ENCODE data around the gene MRPL57. TPM values are rescaled to one million over a fixed set of nuclear protein-coding genes. Genes with fewer than 3 reads are reported as not detected.
"Not testable (repeated sequence)": the region's sequence is repeated elsewhere in the genome, so short reads cannot be mapped to it uniquely, and the experiment has no call there.

The MRPL57 gene
- total RNA-seq, 4 donors from 2014 or later: 32.1 to 53.8 (median 47.6) TPM

- intact Hi-C loops (cut with DNase I; ENCODE audit: low total_unique reads): no loop called here
- Histone ChIP-seq H3K9me3 (peaks cover 0 to 3% (median 0%) of the 10 kb centered on the region in 3 donors), H3K27ac (no peak overlapping the region), H3K36me3 (no peaks in the 10 kb centered on the region), H3K27me3 (peaks cover 0 to 4% (median 3%) of the 10 kb centered on the region in 3 donors), H3K4me1 (no peaks in the 10 kb centered on the region), H3K4me3 (no peak overlapping the region)
- ATAC-seq (no peak), DNase-seq (no peak)
- in situ Hi-C loops (cut with MboI; ENCODE audit: low sequenced_read_pairs in 4 of 4): no loop called here
- TF ChIP-seq POLR2A (IDR thresholded peaks at IDR 0.05): no peak
- no peak for TF ChIP-seq CTCF (IDR thresholded peaks at IDR 0.05 in 4 of 5, conservative IDR thresholded peaks at IDR 0.05 in 1 of 5)
Observed at GRCh38 chr13:21219036-21219381, 42.6 kb downstream of the MRPL57 start.

GRCh38 chr13:21219716-21220115 is 43.3 kb downstream of the MRPL57 start:
- DNase-seq; H3K36me3 ChIP-seq; intact Hi-C loops (cut with DNase I; ENCODE audit: low total_unique reads); in situ Hi-C loops (cut with MboI; ENCODE audit: low sequenced_read_pairs in 4 of 4); H3K27me3 ChIP-seq; ATAC-seq; H3K4me1 ChIP-seq; H3K4me3 ChIP-seq; H3K27ac ChIP-seq; H3K9me3 ChIP-seq: not testable (repeated sequence)

GRCh38 chr13:21221268-21221667 is 44.8 kb downstream of the MRPL57 start:
- in situ Hi-C loops (cut with MboI; ENCODE audit: low sequenced_read_pairs in 4 of 4): no loop called here
- no peak for ATAC-seq

GRCh38 chr13:21225082-21225481 is 48.6 kb downstream of the MRPL57 start:
- Histone ChIP-seq H3K4me1 (no peaks in the 10 kb centered on the region), H3K27ac (no peak overlapping the region), H3K27me3 (no peaks in the 10 kb centered on the region), H3K9me3 (peaks cover 0 to 3% (median 0%) of the 10 kb centered on the region in 3 donors), H3K4me3 (no peak overlapping the region), H3K36me3 (no peaks in the 10 kb centered on the region)
- TF ChIP-seq CTCF (IDR thresholded peaks at IDR 0.05 in 4 of 5, conservative IDR thresholded peaks at IDR 0.05 in 1 of 5) (no peak), POLR2A (IDR thresholded peaks at IDR 0.05) (no peak)
- intact Hi-C loops (cut with DNase I; ENCODE audit: low total_unique reads) (no loop called here), in situ Hi-C loops (cut with MboI; ENCODE audit: low sequenced_read_pairs in 4 of 4) (no loop called here)
- DNase-seq: no peak
- ATAC-seq: no peak

More at GRCh38 chr13:21221268-21221667, 44.8 kb downstream of the MRPL57 start:
- TF ChIP-seq POLR2A (IDR thresholded peaks at IDR 0.05) (no peak), CTCF (IDR thresholded peaks at IDR 0.05 in 4 of 5, conservative IDR thresholded peaks at IDR 0.05 in 1 of 5) (no peak)
- DNase-seq: no peak
- H3K27ac ChIP-seq: no peak overlapping the region
- H3K27me3 ChIP-seq: no peaks in the 10 kb centered on the region
- H3K4me1 ChIP-seq: no peaks in the 10 kb centered on the region
- intact Hi-C loops (cut with DNase I; ENCODE audit: low total_unique reads): no loop called here
- no peaks in the 10 kb centered on the region for H3K36me3 ChIP-seq
- H3K9me3 ChIP-seq: peaks cover 0 to 3% (median 0%) of the 10 kb centered on the region in 3 donors
- no peak overlapping the region for H3K4me3 ChIP-seq

- TF ChIP-seq CTCF (IDR thresholded peaks at IDR 0.05 in 4 of 5, conservative IDR thresholded peaks at IDR 0.05 in 1 of 5): no peak
- TF ChIP-seq POLR2A (IDR thresholded peaks at IDR 0.05): no peak
- Histone ChIP-seq H3K27me3 (no peaks in the 10 kb centered on the region), H3K27ac (no peak overlapping the region), H3K9me3 (peaks cover 0 to 3% (median 0%) of the 10 kb centered on the region in 3 donors), H3K36me3 (no peaks in the 10 kb centered on the region), H3K4me1 (no peaks in the 10 kb centered on the region), H3K4me3 (no peak overlapping the region)
- ATAC-seq (no peak), DNase-seq (no peak)
- intact Hi-C loops (cut with DNase I; ENCODE audit: low total_unique reads) (no loop called here), in situ Hi-C loops (cut with MboI; ENCODE audit: low sequenced_read_pairs in 4 of 4) (no loop called here)
Observed at GRCh38 chr13:21225841-21226581, 49.6 kb downstream of the MRPL57 start.
